GM12878 (cell line): ENCODE data around the gene MICALL1. TPM values are rescaled to one million over a fixed set of nuclear protein-coding genes. Genes with fewer than 3 reads are reported as not detected.

ENCODE experiments used
- ATAC-seq: fragments of 200-7000 bp; cut with Tn5 transposase; 3 replicates; pipeline ENCODE4 v1.9.1; 2020; ENCODE audit warnings: mild to moderate bottlenecking, moderate library complexity
- Bru-seq: library from RNA; stranded (reverse); fragments of 400-500 nt; gene quantifications from one replicate; lab custom pipeline; 2021; lab: Mats Ljungman, UMichigan
- BruChase-seq, 2 experiments: library from RNA; stranded (reverse); fragments of 400-500 nt; gene quantifications; one replicate each; lab custom pipeline; 2021; lab: Mats Ljungman, UMichigan
- BruUV-seq: library from RNA; stranded (reverse); fragments of 400-500 nt; replicated peaks from 2 replicates; lab custom pipeline; 2021; lab: Mats Ljungman, UMichigan
- CTCF ChIA-PET: fragments of 300-600 bp; sonication (Branson Sonifier 250); formaldehyde crosslinking; extraction: SDS; loops from one replicate; lab custom pipeline; 2021; ENCODE audit warnings: inconsistent platforms; lab: Yijun Ruan, JAX
- POLR2A ChIA-PET: fragments of 350-600 bp; formaldehyde crosslinking; extraction: SDS; loops from one replicate; lab custom pipeline; 2021; ENCODE audit warnings: inconsistent platforms; lab: Charles Lee
- RAD21 ChIA-PET: fragments of 300-600 bp; sonication (Branson Sonifier 250); formaldehyde crosslinking; loops from one replicate; lab custom pipeline; 2023; ENCODE audit warnings: antibody characterized with exemption; ENCODE audit not compliant: unreplicated experiment; lab: Charles Lee
- SMC1A ChIA-PET: fragments of 300-600 bp; sonication (Branson Sonifier 250); formaldehyde crosslinking; loops from one replicate; lab custom pipeline; 2023; ENCODE audit not compliant: unreplicated experiment, uncharacterized antibody; lab: Charles Lee
- DNase-seq: peaks from one replicate; pipeline ENCODE4 v3.0.0-alpha.2; 2011; ENCODE audit warnings: low read depth, low spot score
- FAIRE-seq: peaks from 3 replicates; lab custom pipeline; 2011; peaks lifted over from hg19 to GRCh38; lab: Jason Lieb, UNC
- H2AFZ ChIP-seq: 2 replicates; pipeline ENCODE4 v1.6.0; 2011; ENCODE audit warnings: low read depth, low read length, control low read depth; ENCODE audit not compliant: control insufficient read depth
- H3K27ac ChIP-seq: 2 replicates; pipeline ENCODE4 v1.5.1; 2011; ENCODE audit warnings: control low read depth; ENCODE audit not compliant: control insufficient read depth, insufficient read depth
- H3K27me3 ChIP-seq, 2 experiments: replicated peaks in 1 of 2; 2 replicates each; pipeline versions ENCODE4 v1.6.0 to v1.6.1; 2011; ENCODE audit warnings: low read length in 1 of 2; ENCODE audit not compliant: control insufficient read depth in 2 of 2, insufficient read depth in 2 of 2
- H3K36me3 ChIP-seq, 2 experiments: 2 replicates each; pipeline ENCODE4 v1.5.1; 2011; ENCODE audit warnings: low read length in 1 of 2; ENCODE audit not compliant: control insufficient read depth in 2 of 2, insufficient read depth in 2 of 2
- H3K4me1 ChIP-seq: 2 replicates; pipeline ENCODE4 v1.6.1; 2011; ENCODE audit warnings: mild to moderate bottlenecking, low read length, moderate library complexity, mixed read lengths; ENCODE audit not compliant: control insufficient read depth, insufficient read depth
- H3K4me2 ChIP-seq: 2 replicates; pipeline ENCODE4 v1.6.0; 2011; ENCODE audit warnings: control low read depth; ENCODE audit not compliant: control insufficient read depth, insufficient read depth
- H3K4me3 ChIP-seq: fragments of 200-600 bp; sonication (generic); 2 replicates; pipeline ENCODE4 v1.5.1; 2016
- H3K79me2 ChIP-seq: 2 replicates; pipeline ENCODE4 v1.6.0; 2011; ENCODE audit warnings: low read length; ENCODE audit not compliant: control insufficient read depth, insufficient read depth
- H3K9ac ChIP-seq: 2 replicates; pipeline ENCODE4 v1.8.0; 2011; ENCODE audit warnings: low read length, control low read depth, mixed read lengths; ENCODE audit not compliant: control insufficient read depth, insufficient read depth
- H3K9me3 ChIP-seq: replicated peaks from 3 replicates; pipeline ENCODE4 v1.5.1; 2011; ENCODE audit warnings: mild to moderate bottlenecking, low read length; ENCODE audit not compliant: control insufficient read depth, insufficient read depth
- H4K20me1 ChIP-seq: 2 replicates; pipeline ENCODE4 v1.6.0; 2011; ENCODE audit not compliant: control insufficient read depth, insufficient read depth
- CBX5 ChIP-seq: sonication (generic); IDR thresholded peaks from 2 replicates; pipeline ENCODE4 v1.6.1; 2016; ENCODE audit warnings: low read depth, moderate library complexity, mild to moderate bottlenecking, inconsistent platforms
- MTA2 ChIP-seq: fragments of 450-650 bp; IDR thresholded peaks from 2 replicates; pipeline ENCODE4 v1.6.1; 2016; ENCODE audit warnings: low read depth, mild to moderate bottlenecking, moderate library complexity
- RAD21 ChIP-seq: IDR thresholded peaks from 2 replicates; pipeline ENCODE4 v1.6.1; 2011; ENCODE audit warnings: mild to moderate bottlenecking, low read depth, low read length, moderate library complexity; ENCODE audit not compliant: insufficient read depth
- SP1 ChIP-seq: IDR thresholded peaks from one replicate; pipeline ENCODE4 v1.6.1; 2011; ENCODE audit warnings: low read depth, low read length
- TAF1 ChIP-seq: IDR thresholded peaks from 2 replicates; pipeline ENCODE4 v1.6.1; 2011; ENCODE audit warnings: mild to moderate bottlenecking, low read depth, low read length, borderline replicate concordance
- WGBS: methylation state at CpG from one replicate; pipeline ENCODE4 v1.1.6; 2016; ENCODE audit warnings: low lambda C conversion rate; ENCODE audit not compliant: insufficient replicate concordance, insufficient coverage; ENCODE audit errors: missing lambda C conversion rate; 5-methylcytosine and 5-hydroxymethylcytosine counted together
- in situ Hi-C: fragments of 300-500 bp; cut with MboI; formaldehyde crosslinking; loops from 9 replicates; pipeline ENCODE4 v1.14.3; 2018; ENCODE audit warnings: mixed read lengths
- intact Hi-C: fragments of 100-400 bp; cut with micrococcal nuclease; formaldehyde crosslinking; loops from one replicate; pipeline ENCODE4 v1.14.2; 2022; ENCODE audit not compliant: unreplicated experiment
- long read RNA-seq, 2 experiments: library from polyadenylated mRNA; unstranded; transcript quantifications; one replicate each; pipeline ENCODE4 v2.0.0, GENCODE V29; 2019 to 2020
- polyA minus RNA-seq, 3 experiments: library from RNA; depleted of rRNA, polyadenylated mRNA; stranded (reverse); fragments of >200 nt; gene quantifications; 2 replicates each; pipeline ENCODE4 v1.2.3, GENCODE V29; 2011
- polyA plus RNA-seq, 11 experiments: library from polyadenylated mRNA; depleted of rRNA in 4 of 11; unstranded in 6 of 11; stranded (reverse) in 5 of 11; fragments of >200 nt; fragmentation: Nextera tagmentation in 4 of 11; fragmentation: Illumina TruSeq in 1 of 11; extraction: Ambion mirVana in 4 of 11; extraction: Trizol in 1 of 11; gene quantifications; 1 replicate in 1 of 11; 2 replicates in 10 of 11; pipeline versions ENCODE4 v1.2.1 to v1.2.3, GENCODE V29; 2011 to 2016; ENCODE audit warnings: inconsistent platforms in 2 of 11, missing spikeins in 2 of 11, low read depth in 1 of 11
- total RNA-seq, 4 experiments: library from RNA; depleted of rRNA in 3 of 4; stranded (reverse); fragments of >200 nt in 3 of 4; fragmentation: Illumina TruSeq in 1 of 4; extraction: Trizol in 1 of 4; gene quantifications; 2 replicates each; pipeline versions ENCODE4 v1.2.1 to v1.2.3, GENCODE V29; 2013 to 2021
- TF ChIP-seq, protein P1 (sequence below): fragments of 450-650 bp; IDR thresholded peaks from 2 replicates; pipeline ENCODE4 v1.6.1; 2014; ENCODE audit warnings: mild to moderate bottlenecking
- TF ChIP-seq, protein P2 (sequence below): fragments of 450-650 bp; IDR thresholded peaks from 2 replicates; pipeline ENCODE4 v1.6.1; 2016; ENCODE audit warnings: mild to moderate bottlenecking, moderate library complexity, borderline replicate concordance
- TF ChIP-seq, protein P3 (sequence below): IDR thresholded peaks from 2 replicates; pipeline ENCODE4 v1.6.1; 2012; ENCODE audit warnings: low read depth, low read length, improper control_type of control experiment

MICALL1 gene, protein sequence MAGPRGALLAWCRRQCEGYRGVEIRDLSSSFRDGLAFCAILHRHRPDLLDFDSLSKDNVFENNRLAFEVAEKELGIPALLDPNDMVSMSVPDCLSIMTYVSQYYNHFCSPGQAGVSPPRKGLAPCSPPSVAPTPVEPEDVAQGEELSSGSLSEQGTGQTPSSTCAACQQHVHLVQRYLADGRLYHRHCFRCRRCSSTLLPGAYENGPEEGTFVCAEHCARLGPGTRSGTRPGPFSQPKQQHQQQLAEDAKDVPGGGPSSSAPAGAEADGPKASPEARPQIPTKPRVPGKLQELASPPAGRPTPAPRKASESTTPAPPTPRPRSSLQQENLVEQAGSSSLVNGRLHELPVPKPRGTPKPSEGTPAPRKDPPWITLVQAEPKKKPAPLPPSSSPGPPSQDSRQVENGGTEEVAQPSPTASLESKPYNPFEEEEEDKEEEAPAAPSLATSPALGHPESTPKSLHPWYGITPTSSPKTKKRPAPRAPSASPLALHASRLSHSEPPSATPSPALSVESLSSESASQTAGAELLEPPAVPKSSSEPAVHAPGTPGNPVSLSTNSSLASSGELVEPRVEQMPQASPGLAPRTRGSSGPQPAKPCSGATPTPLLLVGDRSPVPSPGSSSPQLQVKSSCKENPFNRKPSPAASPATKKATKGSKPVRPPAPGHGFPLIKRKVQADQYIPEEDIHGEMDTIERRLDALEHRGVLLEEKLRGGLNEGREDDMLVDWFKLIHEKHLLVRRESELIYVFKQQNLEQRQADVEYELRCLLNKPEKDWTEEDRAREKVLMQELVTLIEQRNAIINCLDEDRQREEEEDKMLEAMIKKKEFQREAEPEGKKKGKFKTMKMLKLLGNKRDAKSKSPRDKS
- 17.2 and 20.1 TPM in 2 replicates for total RNA-seq (2013; cell fraction: nucleolus; rRNA removed)
- total RNA-seq (2014; rRNA removed) (11.6 and 15.0 TPM in 2 replicates), total RNA-seq (2014; rRNA removed; fragmentation: Illumina TruSeq; extraction: Trizol) (8.6 and 8.8 TPM in 2 replicates), total RNA-seq (2021) (26.0 and 30.7 TPM in 2 replicates), polyA plus RNA-seq (2011; rRNA removed) (3.4 and 6.3 TPM in 2 replicates), polyA plus RNA-seq (2014; fragmentation: Illumina TruSeq; extraction: Trizol) (7.7 and 12.5 TPM in 2 replicates), polyA plus RNA-seq (2014; fragmentation: Nextera tagmentation; extraction: Ambion mirVana) (1 to 10 TPM in 1 of 2 experiments, under 1 TPM in 1; 0.72 to 2.0 TPM), polyA plus RNA-seq (2014; rRNA removed) (12.2 and 15.8 TPM in 2 replicates), polyA plus RNA-seq (2016; fragmentation: Nextera tagmentation; extraction: Ambion mirVana) (1 to 10 TPM; 2.5 to 6.9 TPM), polyA minus RNA-seq (2011; rRNA and poly(A)+ RNA removed) (8.4 and 21.8 TPM in 2 replicates), Bru-seq, nascent RNA (percentile 61 among the genes with signal in this experiment), BruChase-seq, experiment 1, labeled RNA remaining after a 6-hour chase (percentile 66 among the genes with signal in this experiment), BruChase-seq, experiment 2, labeled RNA remaining after a 2-hour chase (percentile 62 among the genes with signal in this experiment)
- polyA plus RNA-seq (2011; ENCODE audit: low read depth): 4.6 TPM
- 9.6 and 12.2 TPM in 2 replicates for polyA plus RNA-seq (2011; cell fraction: cytosol; rRNA removed)
- polyA plus RNA-seq (2011; cell fraction: nucleus; rRNA removed): 12.7 and 20.2 TPM in 2 replicates
- 6.8 and 9.8 TPM in 2 replicates for polyA plus RNA-seq (2012)
- polyA minus RNA-seq (2011; cell fraction: cytosol; rRNA and poly(A)+ RNA removed): 11.4 and 12.1 TPM in 2 replicates
- 5.7 and 12.5 TPM in 2 replicates for polyA minus RNA-seq (2011; cell fraction: nucleus; rRNA and poly(A)+ RNA removed)
- long read RNA-seq, experiment 1, partial matches to known transcripts: 3 of 3 reads
- long read RNA-seq, experiment 1, other reads (novel, unspliced or antisense): 0 of 3 reads
- long read RNA-seq, experiment 2, partial matches to known transcripts: 0 of 1 reads
- long read RNA-seq, experiment 2, other reads (novel, unspliced or antisense): 1 of 1 reads

DNA sequence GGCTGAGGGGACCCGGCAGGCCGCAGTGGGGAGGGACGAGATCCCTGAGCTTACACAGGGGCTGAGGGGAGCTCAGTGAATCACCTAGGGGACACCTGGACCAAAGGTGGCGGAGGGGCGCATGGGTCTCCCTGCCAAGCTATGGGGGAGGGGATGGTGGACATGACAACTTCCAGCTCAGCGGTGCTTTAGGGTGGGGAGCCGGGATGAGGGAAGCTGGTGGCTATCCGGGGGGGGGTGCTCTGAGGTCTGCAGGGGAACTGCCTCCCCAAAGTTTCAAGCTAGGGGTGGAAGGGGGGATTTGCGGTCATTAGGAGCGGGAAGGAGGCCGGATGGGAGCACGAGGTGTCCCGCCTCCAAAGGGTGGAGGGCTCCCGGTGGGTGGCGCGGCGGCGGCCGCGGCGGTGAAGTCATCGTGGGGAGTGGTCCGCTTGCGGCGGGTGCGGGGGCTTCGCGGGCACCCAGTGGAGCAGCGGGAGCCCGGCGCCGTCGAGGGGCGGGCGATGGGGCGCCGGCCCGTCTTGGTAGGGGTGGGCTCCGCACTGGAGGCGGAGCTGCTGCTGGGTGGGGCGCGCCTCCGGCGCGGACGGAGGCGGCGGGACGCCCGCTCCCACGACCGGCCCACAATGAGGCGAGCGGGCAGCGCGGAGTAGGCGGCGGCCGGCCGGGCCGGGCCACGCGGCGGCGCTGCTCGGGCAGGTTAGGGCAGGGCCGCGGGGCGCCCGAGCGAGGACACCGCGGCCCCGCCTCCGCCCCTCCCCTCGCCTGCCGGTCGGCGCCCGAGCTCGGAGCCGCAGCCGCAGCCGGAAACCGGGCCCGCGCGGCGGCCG lies at the start of gene MICALL1:
TSS of gene MICALL1 (plus strand) at position 764 of the 830 bp plus-strand sequence. CDS start 126 bp downstream, outside the sequence.
- H3K9ac ChIP-seq: peak within 1 kb of the TSS; percentile 63
- peak; percentile 96 for ATAC-seq
- H4K20me1 ChIP-seq: no peaks in the 10 kb centered on the region
- ChIA-PET RAD21 (interaction anchor here (0.8 to 1.6 kb wide), 3 partner anchors 9 to 262 kb away, joined by 3 to 9 read pairs (median 5); no protein-coding TSS in a partner anchor), POLR2A (interaction anchor here (0.6 to 2.8 kb wide), 6 partner anchors 9 to 1570 kb away, joined by 3 to 16 read pairs (median 4); partner anchors contain the start of genes EIF3L, LGALS1 and TST), SMC1A (interaction anchor here (0.8 to 1.9 kb wide), 3 partner anchors 9 to 60 kb away, joined by 3 to 11 read pairs (median 3); no protein-coding TSS in a partner anchor), CTCF (interaction anchor here (0.7 to 2.3 kb wide), 9 partner anchors 9 to 624 kb away, joined by 3 to 19 read pairs (median 4); partner anchors contain the start of genes C22orf23, CYTH4 and POLR2F)
- BruUV-seq: no TSS peak
- H3K4me2 ChIP-seq: peak within 1 kb of the TSS; percentile 95
- WGBS: 8% methylated on average over 56 of the region's 90 CpGs
- in situ Hi-C loops: no loop called here
- H3K79me2 ChIP-seq: peaks cover 2% of the 10 kb centered on the region; the same call in 1 of the 2 replicates
- H3K4me1 ChIP-seq: no peaks in the 10 kb centered on the region
- H3K9me3 ChIP-seq: no peaks in the 10 kb centered on the region
- H3K4me3 ChIP-seq: peak within 1 kb of the TSS; percentile 85
- intact Hi-C loops: loop anchor here (2.0 to 5.0 kb wide), 2 partner anchors 29 to 62 kb away; no protein-coding TSS in a partner anchor
- no peak for FAIRE-seq
- H2AFZ ChIP-seq: peak within 1 kb of the TSS; percentile 74
- no peaks in the 10 kb centered on the region for H3K27me3 ChIP-seq
- no peak for DNase-seq
- peak within 1 kb of the TSS; percentile 59 for H3K27ac ChIP-seq
- H3K36me3 ChIP-seq: no peaks in the 10 kb centered on the region
- TF ChIP-seq TAF1: peak; percentile 29; the same call in 1 of the 2 replicates
- TF ChIP-seq CBX5: no peak
- no peak for TF ChIP-seq SP1
- TF ChIP-seq, protein P1, sequence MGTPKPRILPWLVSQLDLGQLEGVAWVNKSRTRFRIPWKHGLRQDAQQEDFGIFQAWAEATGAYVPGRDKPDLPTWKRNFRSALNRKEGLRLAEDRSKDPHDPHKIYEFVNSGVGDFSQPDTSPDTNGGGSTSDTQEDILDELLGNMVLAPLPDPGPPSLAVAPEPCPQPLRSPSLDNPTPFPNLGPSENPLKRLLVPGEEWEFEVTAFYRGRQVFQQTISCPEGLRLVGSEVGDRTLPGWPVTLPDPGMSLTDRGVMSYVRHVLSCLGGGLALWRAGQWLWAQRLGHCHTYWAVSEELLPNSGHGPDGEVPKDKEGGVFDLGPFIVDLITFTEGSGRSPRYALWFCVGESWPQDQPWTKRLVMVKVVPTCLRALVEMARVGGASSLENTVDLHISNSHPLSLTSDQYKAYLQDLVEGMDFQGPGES: no peak
- TF ChIP-seq, protein P2, sequence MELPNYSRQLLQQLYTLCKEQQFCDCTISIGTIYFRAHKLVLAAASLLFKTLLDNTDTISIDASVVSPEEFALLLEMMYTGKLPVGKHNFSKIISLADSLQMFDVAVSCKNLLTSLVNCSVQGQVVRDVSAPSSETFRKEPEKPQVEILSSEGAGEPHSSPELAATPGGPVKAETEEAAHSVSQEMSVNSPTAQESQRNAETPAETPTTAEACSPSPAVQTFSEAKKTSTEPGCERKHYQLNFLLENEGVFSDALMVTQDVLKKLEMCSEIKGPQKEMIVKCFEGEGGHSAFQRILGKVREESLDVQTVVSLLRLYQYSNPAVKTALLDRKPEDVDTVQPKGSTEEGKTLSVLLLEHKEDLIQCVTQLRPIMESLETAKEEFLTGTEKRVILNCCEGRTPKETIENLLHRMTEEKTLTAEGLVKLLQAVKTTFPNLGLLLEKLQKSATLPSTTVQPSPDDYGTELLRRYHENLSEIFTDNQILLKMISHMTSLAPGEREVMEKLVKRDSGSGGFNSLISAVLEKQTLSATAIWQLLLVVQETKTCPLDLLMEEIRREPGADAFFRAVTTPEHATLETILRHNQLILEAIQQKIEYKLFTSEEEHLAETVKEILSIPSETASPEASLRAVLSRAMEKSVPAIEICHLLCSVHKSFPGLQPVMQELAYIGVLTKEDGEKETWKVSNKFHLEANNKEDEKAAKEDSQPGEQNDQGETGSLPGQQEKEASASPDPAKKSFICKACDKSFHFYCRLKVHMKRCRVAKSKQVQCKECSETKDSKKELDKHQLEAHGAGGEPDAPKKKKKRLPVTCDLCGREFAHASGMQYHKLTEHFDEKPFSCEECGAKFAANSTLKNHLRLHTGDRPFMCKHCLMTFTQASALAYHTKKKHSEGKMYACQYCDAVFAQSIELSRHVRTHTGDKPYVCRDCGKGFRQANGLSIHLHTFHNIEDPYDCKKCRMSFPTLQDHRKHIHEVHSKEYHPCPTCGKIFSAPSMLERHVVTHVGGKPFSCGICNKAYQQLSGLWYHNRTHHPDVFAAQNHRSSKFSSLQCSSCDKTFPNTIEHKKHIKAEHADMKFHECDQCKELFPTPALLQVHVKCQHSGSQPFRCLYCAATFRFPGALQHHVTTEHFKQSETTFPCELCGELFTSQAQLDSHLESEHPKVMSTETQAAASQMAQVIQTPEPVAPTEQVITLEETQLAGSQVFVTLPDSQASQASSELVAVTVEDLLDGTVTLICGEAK: no peak
- TF ChIP-seq, protein P3, sequence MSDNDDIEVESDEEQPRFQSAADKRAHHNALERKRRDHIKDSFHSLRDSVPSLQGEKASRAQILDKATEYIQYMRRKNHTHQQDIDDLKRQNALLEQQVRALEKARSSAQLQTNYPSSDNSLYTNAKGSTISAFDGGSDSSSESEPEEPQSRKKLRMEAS: no peak
- peak; percentile 36; the same call in 1 of the 2 replicates for TF ChIP-seq RAD21
- TF ChIP-seq MTA2: no peak
